Gastroesophageal sphincter (tissue), 4 donors: ENCODE data around the gene MAGEA4. TPM values are rescaled to one million over a fixed set of nuclear protein-coding genes. Genes with fewer than 3 reads are reported as not detected.

ENCODE experiments used
- ATAC-seq: fragments of 150-250 bp; one replicate; pipeline ENCODE4 v1.9.1; 2016; ENCODE audit warnings: mild to moderate bottlenecking, moderate library complexity
- H3K27ac ChIP-seq, 4 donors: fragments of 200-600 bp; sonication (generic) in 3 of 4; 1 replicate in 3 of 4; 2 replicates in 1 of 4; pipeline ENCODE4 v1.5.1; 2016 to 2019
- H3K27me3 ChIP-seq: fragments of 200-600 bp; sonication (generic); one replicate; pipeline ENCODE4 v1.5.1; 2019
- H3K36me3 ChIP-seq, 2 donors: fragments of 200-600 bp; sonication (generic); one replicate each; pipeline ENCODE4 v1.5.1; 2019; ENCODE audit warnings: control low read depth in 1 of 2
- H3K4me1 ChIP-seq, 3 donors: fragments of 200-600 bp; sonication (generic); 1 replicate in 2 of 3; 2 replicates in 1 of 3; pipeline ENCODE4 v1.5.1; 2016 to 2019; ENCODE audit warnings: control low read depth in 2 of 3
- H3K4me3 ChIP-seq, 2 donors: fragments of 200-600 bp; sonication (generic); one replicate each; pipeline ENCODE4 v1.5.1; 2019; ENCODE audit warnings: mild to moderate bottlenecking in 1 of 2, moderate library complexity in 1 of 2
- H3K9me3 ChIP-seq, 3 donors: fragments of 200-600 bp; sonication (generic); one replicate each; pipeline ENCODE4 v1.5.1; 2017 to 2019; ENCODE audit warnings: control low read depth in 2 of 3
- CTCF ChIP-seq, 4 experiments: fragments of 200-600 bp in 2 of 4; fragments of 450-650 bp in 2 of 4; sonication (generic) in 1 of 4; IDR thresholded peaks; one replicate each; pipeline ENCODE4 v1.5.1; 2017 to 2019; ENCODE audit warnings: antibody characterized with exemption in 4 of 4, mild to moderate bottlenecking in 2 of 4, moderate library complexity in 2 of 4
- EP300 ChIP-seq: sonication (generic); formaldehyde crosslinking; IDR thresholded peaks from one replicate; pipeline ENCODE4 v1.6.1; 2017; ENCODE audit warnings: antibody characterized with exemption, mild to moderate bottlenecking
- POLR2A ChIP-seq, 2 donors: fragments of 450-650 bp; IDR thresholded peaks; one replicate each; pipeline ENCODE4 v1.6.1; 2017; ENCODE audit warnings: antibody characterized with exemption in 2 of 2, mild to moderate bottlenecking in 2 of 2, moderate library complexity in 1 of 2
- POLR2AphosphoS5 ChIP-seq: sonication (generic); formaldehyde crosslinking; IDR thresholded peaks from one replicate; pipeline ENCODE4 v1.6.1; 2017; ENCODE audit warnings: antibody characterized with exemption
- WGBS, 2 donors: methylation state at CpG; one replicate each; pipeline ENCODE4 v1.1.5; 2018; ENCODE audit warnings: low coverage in 1 of 2; 5-methylcytosine and 5-hydroxymethylcytosine counted together
- total RNA-seq, 4 donors: library from RNA; depleted of rRNA; stranded (reverse); fragments of >200 nt; gene quantifications; one replicate each; pipeline ENCODE4 v1.1.0, GENCODE V29; 2016

MAGEA4 gene
- total RNA-seq, 4 donors from 2014 or later: not detected

DNA sequence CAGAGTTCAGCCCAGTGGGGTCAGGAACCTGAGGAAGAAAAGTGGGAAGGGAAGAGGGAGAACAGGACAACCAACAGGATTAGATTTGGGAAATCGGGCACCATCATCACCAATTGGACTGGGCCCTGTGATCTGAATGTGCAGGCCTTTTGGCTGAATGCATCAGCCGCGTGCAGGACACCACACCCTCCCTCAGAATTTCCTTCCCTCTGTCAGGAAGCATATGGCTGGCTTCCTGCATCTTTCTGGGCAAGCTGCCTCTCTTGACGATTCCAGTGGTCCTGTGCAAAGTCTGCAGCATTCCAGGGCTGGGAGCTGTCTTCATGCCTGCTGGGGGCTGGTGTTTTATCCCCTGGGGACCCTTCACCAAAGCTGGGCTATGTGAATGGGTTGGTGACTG is 16.4 kb downstream of the MAGEA4 start:
- no peaks in the 10 kb centered on the region for H3K9me3 ChIP-seq
- no peak overlapping the region for H3K4me3 ChIP-seq
- TF ChIP-seq POLR2AphosphoS5: no peak
- TF ChIP-seq EP300: no peak
- ATAC-seq: no peak
- 71% methylated on average over 1 of the region's 4 CpGs; no CpG with 5 or more reads in 1 of the 2 donors for WGBS, 2 donors
- H3K27me3 ChIP-seq: no peaks in the 10 kb centered on the region
- no peaks in the 10 kb centered on the region for H3K36me3 ChIP-seq
- H3K4me1 ChIP-seq: no peaks in the 10 kb centered on the region
- no peak overlapping the region for H3K27ac ChIP-seq

DNA sequence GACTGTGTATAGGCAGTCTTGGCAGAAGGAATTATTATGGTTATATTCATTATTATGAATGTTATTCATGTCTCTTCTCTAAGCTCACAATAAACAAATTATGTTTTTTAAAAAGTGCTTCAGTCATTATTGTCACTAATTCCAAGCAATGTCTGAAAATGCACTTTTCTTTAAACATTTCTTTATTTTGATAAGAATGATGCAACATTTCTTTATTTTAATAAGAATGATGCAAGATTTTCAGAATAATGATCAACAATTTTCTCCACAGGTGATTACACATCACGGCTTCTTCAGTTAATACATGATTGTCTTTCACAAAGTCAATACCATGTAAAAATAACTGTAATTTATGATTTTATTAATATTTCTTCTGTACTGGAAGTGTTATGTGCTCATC is 22.7 kb downstream of the MAGEA4 start:
- Histone ChIP-seq H3K27me3 (no peaks in the 10 kb centered on the region), H3K4me3 (no peak overlapping the region), H3K27ac (no peak overlapping the region), H3K9me3 (no peaks in the 10 kb centered on the region), H3K4me1 (no peaks in the 10 kb centered on the region), H3K36me3 (no peaks in the 10 kb centered on the region)
- WGBS, 2 donors: 92 to 100% methylated on average over 1 of the region's 1 CpG
- no peak for ATAC-seq
- TF ChIP-seq CTCF (IDR thresholded peaks at IDR 0.05) (no peak), POLR2AphosphoS5 (no peak), EP300 (no peak), POLR2A (IDR thresholded peaks at IDR 0.05) (no peak)

- no peak overlapping the region for H3K4me3 ChIP-seq
- TF ChIP-seq POLR2AphosphoS5 (no peak), CTCF (IDR thresholded peaks at IDR 0.05) (no peak), POLR2A (IDR thresholded peaks at IDR 0.05) (no peak), EP300 (no peak)
- no peak for ATAC-seq
- no peaks in the 10 kb centered on the region for H3K9me3 ChIP-seq
- H3K4me1 ChIP-seq: no peaks in the 10 kb centered on the region
- H3K36me3 ChIP-seq: no peaks in the 10 kb centered on the region
- H3K27me3 ChIP-seq: no peaks in the 10 kb centered on the region
- no peak overlapping the region for H3K27ac ChIP-seq
These were observed 25.5 kb downstream of the MAGEA4 start for GRCh38 chrX:151938172-151938571.

- peaks cover 0 to 15% of the 10 kb centered on the region in 2 donors for H3K36me3 ChIP-seq
- H3K9me3 ChIP-seq: no peaks in the 10 kb centered on the region
- WGBS, 2 donors: 80 to 100% methylated on average over 2 to 7 of the region's 15 CpGs
- H3K27ac ChIP-seq: no peak overlapping the region
- no peaks in the 10 kb centered on the region for H3K4me1 ChIP-seq
- ATAC-seq: no peak
- TF ChIP-seq POLR2A (IDR thresholded peaks at IDR 0.05) (no peak), CTCF (IDR thresholded peaks at IDR 0.05) (no peak), POLR2AphosphoS5 (no peak), EP300 (no peak)
- no peaks in the 10 kb centered on the region for H3K27me3 ChIP-seq
- H3K4me3 ChIP-seq: no peak overlapping the region
These were observed 42.0 kb downstream of the MAGEA4 start for GRCh38 chrX:151954730-151955129.

DNA sequence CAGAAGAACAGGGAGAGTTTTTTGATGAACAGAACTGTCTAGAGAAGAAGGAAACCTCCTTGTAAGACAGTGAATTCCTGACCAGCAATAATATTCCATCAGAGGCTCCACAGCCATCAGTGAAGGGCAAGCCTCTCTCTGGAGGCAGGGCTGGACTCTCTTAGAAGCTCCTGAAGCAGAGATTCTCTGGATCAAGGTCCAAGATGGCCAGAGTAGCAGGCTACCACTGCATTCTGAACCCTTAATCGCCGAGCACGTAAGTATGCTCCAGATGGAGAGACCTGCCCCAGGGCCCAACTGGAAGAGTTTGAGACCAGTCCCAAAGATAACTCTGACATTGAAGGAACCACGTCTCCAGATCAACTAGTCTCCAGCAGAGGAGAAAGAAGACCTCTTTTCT is 45.4 kb downstream of the MAGEA4 start:
- H3K4me3 ChIP-seq: no peak overlapping the region
- TF ChIP-seq POLR2AphosphoS5 (no peak), POLR2A (IDR thresholded peaks at IDR 0.05) (no peak), CTCF (IDR thresholded peaks at IDR 0.05) (no peak), EP300 (no peak)
- H3K4me1 ChIP-seq: no peaks in the 10 kb centered on the region
- H3K36me3 ChIP-seq: peaks cover 0 to 17% of the 10 kb centered on the region in 2 donors
- ATAC-seq: no peak
- no peaks in the 10 kb centered on the region for H3K9me3 ChIP-seq
- H3K27me3 ChIP-seq: no peaks in the 10 kb centered on the region
- 100% methylated on average over 3 of the region's 4 CpGs; no CpG with 5 or more reads in 1 of the 2 donors for WGBS, 2 donors
- H3K27ac ChIP-seq: no peak overlapping the region

- Histone ChIP-seq H3K9me3 (no peaks in the 10 kb centered on the region), H3K27ac (no peak overlapping the region), H3K27me3 (no peaks in the 10 kb centered on the region), H3K4me1 (no peaks in the 10 kb centered on the region), H3K4me3 (no peak overlapping the region), H3K36me3 (peaks cover 0 to 17% of the 10 kb centered on the region in 2 donors)
- 95 to 100% methylated on average over 4 of the region's 5 CpGs for WGBS, 2 donors
- no peak for TF ChIP-seq POLR2AphosphoS5
- TF ChIP-seq POLR2A (IDR thresholded peaks at IDR 0.05): no peak
- no peak for TF ChIP-seq CTCF (IDR thresholded peaks at IDR 0.05)
- TF ChIP-seq EP300: no peak
- ATAC-seq: no peak
These were observed 49.3 kb downstream of the MAGEA4 start for GRCh38 chrX:151962034-151962433.
